Ascending aorta (tissue), 2 donors: ENCODE results near the gene KIF3C. TPM values are rescaled to one million over a fixed set of nuclear protein-coding genes. Genes with fewer than 3 reads are reported as not detected.
A peak's percentile ranks its signal among the peaks of the same experiment; 100 is the strongest.
"Not testable (repeated sequence)": the region's sequence is repeated elsewhere in the genome, so short reads cannot be mapped to it uniquely, and the experiment has no call there.

Experiments used
- DNase-seq, 2 donors: peaks; one replicate each; pipeline ENCODE4 v3.0.0-alpha.2; 2019; ENCODE audit warnings: low spot score in 2 of 2
- H3K27ac ChIP-seq, 2 donors: fragments of 200-600 bp; sonication (generic); one replicate each; pipeline ENCODE4 v1.5.1; 2016 to 2017; ENCODE audit warnings: mild to moderate bottlenecking in 1 of 2
- H3K27me3 ChIP-seq: fragments of 200-600 bp; sonication (generic); one replicate; pipeline ENCODE4 v1.5.1; 2017
- H3K36me3 ChIP-seq, 2 donors: fragments of 200-600 bp; sonication (generic); one replicate each; pipeline ENCODE4 v1.5.1; 2016
- H3K4me1 ChIP-seq, 2 donors: fragments of 200-600 bp; sonication (generic); one replicate each; pipeline ENCODE4 v1.5.1; 2016 to 2017; ENCODE audit warnings: mild to moderate bottlenecking in 1 of 2
- H3K4me3 ChIP-seq, 2 donors: fragments of 200-600 bp; sonication (generic); one replicate each; pipeline ENCODE4 v1.5.1; 2016 to 2017; ENCODE audit warnings: mild to moderate bottlenecking in 1 of 2
- H3K9me3 ChIP-seq, 2 donors: fragments of 200-600 bp; sonication (generic); one replicate each; pipeline ENCODE4 v1.5.1; 2016
- CTCF ChIP-seq, 3 experiments: fragments of 200-600 bp in 2 of 3; fragments of 450-650 bp in 1 of 3; sonication (generic) in 2 of 3; IDR thresholded peaks; one replicate each; pipeline ENCODE4 v1.5.1; 2016 to 2019; ENCODE audit warnings: antibody characterized with exemption in 3 of 3, mild to moderate bottlenecking in 1 of 3, moderate library complexity in 1 of 3
- intact Hi-C: fragments of 100-400 bp; cut with DNase I; formaldehyde crosslinking; loops from one replicate; pipeline ENCODE4 v1.15.1; 2023
- total RNA-seq: library from RNA; depleted of rRNA; stranded (reverse); fragments of >200 nt; gene quantifications from one replicate; pipeline ENCODE4 v1.1.0, GENCODE V29; 2016

Gene KIF3C
- total RNA-seq, 1 donor from 2014 or later: 11.9 TPM

DNA sequence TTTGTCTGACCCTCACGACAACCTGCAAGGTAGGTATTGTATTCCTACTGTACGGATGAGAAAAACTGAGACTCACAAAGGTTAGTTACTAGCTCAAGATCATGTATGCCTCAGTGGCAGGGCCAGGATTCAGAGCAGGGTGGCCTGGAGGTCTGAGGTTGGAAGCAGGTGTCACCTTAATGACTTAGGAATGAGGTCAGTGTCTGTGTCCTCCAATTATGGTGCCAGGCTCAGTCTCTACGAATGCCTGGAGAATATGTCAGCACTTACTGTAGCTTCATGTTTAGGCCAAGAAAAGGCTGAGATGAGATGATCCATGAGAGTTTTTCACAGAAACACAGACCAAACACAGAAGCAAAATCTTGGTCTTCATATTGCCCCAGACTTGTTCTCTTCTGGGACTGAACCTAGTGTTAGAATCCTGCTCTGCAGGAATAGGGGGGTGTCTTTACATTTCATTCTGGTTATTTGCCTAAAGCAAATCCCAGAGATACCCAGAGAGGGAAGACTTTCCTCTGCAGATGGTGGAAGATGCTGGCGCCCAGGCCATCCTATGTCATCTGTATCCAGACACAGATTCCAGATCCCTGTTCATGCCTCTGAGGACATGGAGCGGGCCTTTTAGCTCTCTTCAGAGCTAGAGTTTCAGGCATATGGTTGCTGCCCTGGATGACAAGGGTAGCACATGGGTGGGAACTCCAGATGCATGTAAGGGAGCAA, 35.3 kb upstream of the KIF3C start:
- H3K9me3 ChIP-seq: no peaks in the 10 kb centered on the region
- H3K4me3 ChIP-seq: no peak overlapping the region
- intact Hi-C loops: loop anchor here (2.0 kb wide), 2 partner anchors 15 to 17 kb away; no protein-coding TSS in a partner anchor
- H3K27me3 ChIP-seq: no peaks in the 10 kb centered on the region
- peaks cover 0 to 14% of the 10 kb centered on the region in 2 donors for H3K4me1 ChIP-seq
- no peaks in the 10 kb centered on the region for H3K36me3 ChIP-seq
- no peak for DNase-seq
- no peak for TF ChIP-seq CTCF (IDR thresholded peaks at IDR 0.05)
- H3K27ac ChIP-seq: peak overlapping the region; percentile 13 to 56

- H3K36me3 ChIP-seq, H3K27me3 ChIP-seq, intact Hi-C loops, DNase-seq, H3K9me3 ChIP-seq: not testable (repeated sequence)
- peak overlapping the region in 1 of 2 donors; percentile 32 for H3K4me3 ChIP-seq
- H3K4me1 ChIP-seq: peaks cover 5 to 22% of the 10 kb centered on the region in 2 donors
- peak overlapping the region; percentile 64 to 72 for H3K27ac ChIP-seq
Observed at GRCh38 chr2:26016706-26017045, 34.4 kb upstream of the KIF3C start.

- intact Hi-C loops: no loop called here
- Histone ChIP-seq H3K27ac (peak overlapping the region; percentile 64 to 72), H3K4me1 (peaks cover 5 to 23% of the 10 kb centered on the region in 2 donors), H3K4me3 (peak overlapping the region in 1 of 2 donors; percentile 32), H3K36me3 (no peaks in the 10 kb centered on the region), H3K27me3 (no peaks in the 10 kb centered on the region), H3K9me3 (no peaks in the 10 kb centered on the region)
- no peak for TF ChIP-seq CTCF (IDR thresholded peaks at IDR 0.05)
- no peak for DNase-seq
Observed at GRCh38 chr2:26016012-26016705, 33.9 kb upstream of the KIF3C start.

- intact Hi-C loops: no loop called here
- H3K4me1 ChIP-seq: peaks cover 5 to 23% of the 10 kb centered on the region in 2 donors
- H3K9me3 ChIP-seq: no peaks in the 10 kb centered on the region
- no peak for TF ChIP-seq CTCF (IDR thresholded peaks at IDR 0.05)
- H3K27ac ChIP-seq: no peak overlapping the region
- H3K36me3 ChIP-seq: no peaks in the 10 kb centered on the region
- no peak for DNase-seq
- H3K27me3 ChIP-seq: no peaks in the 10 kb centered on the region
- H3K4me3 ChIP-seq: no peak overlapping the region
Observed at GRCh38 chr2:26013668-26014067, 31.4 kb upstream of the KIF3C start.

DNA sequence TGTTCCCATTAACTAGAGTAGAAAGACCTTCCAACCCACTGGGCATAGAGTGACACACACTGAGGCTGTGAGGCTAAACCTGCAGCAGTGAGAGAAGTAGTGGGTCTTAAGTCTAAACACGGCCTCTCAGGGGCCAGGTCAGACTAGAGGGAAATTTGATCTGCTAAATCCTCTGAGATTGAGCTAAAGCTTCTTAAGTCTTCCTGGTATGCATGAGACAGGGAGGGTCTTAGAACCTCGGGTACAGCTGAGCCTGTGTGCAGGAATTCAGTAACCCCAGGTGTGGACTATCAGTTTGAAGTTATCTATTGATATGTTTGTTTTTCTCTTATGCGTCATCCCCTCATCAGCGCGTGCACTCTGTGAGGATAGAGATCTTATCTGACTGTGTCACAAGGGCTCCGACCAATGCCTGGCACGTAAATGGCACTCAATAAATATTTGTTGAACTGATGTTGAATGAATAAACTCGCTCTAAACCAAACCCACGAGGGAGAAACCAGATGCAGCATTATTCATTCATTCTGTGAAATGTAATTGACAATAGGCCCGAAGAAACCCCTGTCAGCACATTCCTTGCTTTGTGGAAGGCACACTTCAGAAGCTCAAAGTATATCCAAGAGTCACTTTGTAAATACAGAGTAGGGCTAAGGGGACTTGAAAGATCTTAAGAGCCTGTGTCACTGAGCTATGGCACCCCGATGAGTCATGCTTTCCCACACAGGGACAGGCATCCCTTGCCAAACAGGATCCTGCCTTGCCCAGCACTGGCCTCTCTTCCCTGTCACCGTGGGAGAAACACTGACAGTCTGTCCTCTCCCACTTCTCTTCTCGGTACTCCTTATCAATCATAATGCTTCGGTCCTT, 29.9 kb upstream of the KIF3C start:
- no peaks in the 10 kb centered on the region for H3K27me3 ChIP-seq
- no peak for TF ChIP-seq CTCF (IDR thresholded peaks at IDR 0.05)
- no peaks in the 10 kb centered on the region for H3K9me3 ChIP-seq
- no peak overlapping the region for H3K4me3 ChIP-seq
- H3K4me1 ChIP-seq: peaks cover 5 to 15% of the 10 kb centered on the region in 2 donors
- DNase-seq: peak in 1 of 2 donors; percentile 26
- intact Hi-C loops: no loop called here
- H3K27ac ChIP-seq: no peak overlapping the region
- no peaks in the 10 kb centered on the region for H3K36me3 ChIP-seq
